Endothelial cell of umbilical vein (primary cell): Measurements from ENCODE around the gene HBS1L. TPM values are rescaled to one million over a fixed set of nuclear protein-coding genes. Genes with fewer than 3 reads are reported as not detected.

Experiments
- BruUV-seq: library from RNA; stranded (reverse); fragments of 400-500 nt; replicated peaks from 2 replicates; lab custom pipeline; 2021; lab: Mats Ljungman, UMichigan
- CTCF ChIA-PET: fragments of 300-600, 350-600 bp; sonication (Branson Sonifier 250); formaldehyde crosslinking; loops from one replicate; lab custom pipeline; 2021; ENCODE audit warnings: antibody characterized with exemption, inconsistent platforms; lab: Charles Lee
- POLR2A ChIA-PET: fragments of 300-600, 350-600 bp; sonication (Branson Sonifier 250); formaldehyde crosslinking; loops from one replicate; lab custom pipeline; 2021; ENCODE audit warnings: antibody characterized with exemption, inconsistent platforms; lab: Charles Lee
- DNase-seq: peaks from one replicate; pipeline ENCODE4 v3.0.0-alpha.2; 2011; ENCODE audit warnings: low read depth, low spot score
- FAIRE-seq: peaks from 2 replicates; lab custom pipeline; 2011; peaks lifted over from hg19 to GRCh38; lab: Jason Lieb, UNC
- H2AFZ ChIP-seq: 2 replicates; pipeline ENCODE4 v1.6.0; 2012; ENCODE audit warnings: low read depth, low read length, control low read depth, inconsistent platforms
- H3K27ac ChIP-seq: 2 replicates; pipeline ENCODE4 v1.5.1; 2011; ENCODE audit warnings: low read depth, mild to moderate bottlenecking, control low read depth, low read length, moderate library complexity; ENCODE audit not compliant: insufficient read depth
- H3K27me3 ChIP-seq, 2 experiments: 2 replicates each; pipeline versions ENCODE4 v1.6.0 to v1.6.1; 2011; ENCODE audit warnings: low read length in 2 of 2, mixed read lengths in 1 of 2; ENCODE audit not compliant: control insufficient read depth in 2 of 2, insufficient read depth in 2 of 2
- H3K36me3 ChIP-seq, 2 experiments: 2 replicates in 1 of 2; 3 replicates in 1 of 2; pipeline ENCODE4 v1.5.1; 2011; ENCODE audit warnings: low read length in 2 of 2, mild to moderate bottlenecking in 1 of 2, moderate library complexity in 1 of 2; ENCODE audit not compliant: control insufficient read depth in 2 of 2, insufficient read depth in 2 of 2; ENCODE audit errors: extremely low read depth in 1 of 2
- H3K4me1 ChIP-seq: 3 replicates; pipeline ENCODE4 v1.5.1; 2011; ENCODE audit warnings: mild to moderate bottlenecking, low read length; ENCODE audit not compliant: control insufficient read depth, insufficient read depth; ENCODE audit errors: extremely low read depth
- H3K4me2 ChIP-seq: 2 replicates; pipeline ENCODE4 v1.6.1; 2011; ENCODE audit warnings: low read length, control low read depth, mixed read lengths; ENCODE audit not compliant: insufficient read depth
- H3K4me3 ChIP-seq, 3 experiments: fragments of 200-600 bp in 1 of 3; sonication (generic), shearing (Covaris generic) in 1 of 3; replicated peaks in 1 of 3; 2 replicates each; pipeline ENCODE4 v1.5.1; 2011 to 2016; ENCODE audit warnings: control low read depth in 3 of 3, low read length in 3 of 3, mild to moderate bottlenecking in 2 of 3, inconsistent platforms in 1 of 3, low read depth in 1 of 3, moderate library complexity in 1 of 3; ENCODE audit not compliant: insufficient read depth in 1 of 3
- H3K79me2 ChIP-seq: 2 replicates; pipeline ENCODE4 v1.6.0; 2012; ENCODE audit warnings: low read length, inconsistent platforms; ENCODE audit not compliant: control insufficient read depth, insufficient read depth
- H3K9ac ChIP-seq: replicated peaks from 2 replicates; pipeline ENCODE3; 2011; ENCODE audit warnings: low read length, control low read depth; ENCODE audit not compliant: insufficient read depth; ENCODE audit errors: extremely low read depth
- H3K9me1 ChIP-seq: replicated peaks from 3 replicates; pipeline ENCODE4 v1.6.0; 2011; ENCODE audit warnings: mild to moderate bottlenecking, low read length; ENCODE audit not compliant: control insufficient read depth, insufficient read depth; ENCODE audit errors: extremely low read depth
- H3K9me3 ChIP-seq: replicated peaks from 2 replicates; pipeline ENCODE4 v1.5.1; 2012; ENCODE audit warnings: low read length, inconsistent platforms; ENCODE audit not compliant: control insufficient read depth, insufficient read depth
- H4K20me1 ChIP-seq: replicated peaks from 2 replicates; pipeline ENCODE3; 2011; ENCODE audit warnings: mild to moderate bottlenecking, low read length; ENCODE audit not compliant: control insufficient read depth, insufficient read depth; ENCODE audit errors: extremely low read depth
- EZH2 ChIP-seq: IDR thresholded peaks from 2 replicates; pipeline ENCODE4 v1.6.1; 2012; ENCODE audit warnings: borderline replicate concordance, low read depth, mild to moderate bottlenecking, moderate library complexity, low read length, inconsistent platforms; ENCODE audit not compliant: severe bottlenecking
- FOS ChIP-seq: IDR thresholded peaks from 2 replicates; pipeline ENCODE4 v1.6.1; 2011; ENCODE audit warnings: mild to moderate bottlenecking, low read length, moderate library complexity, borderline replicate concordance; ENCODE audit not compliant: insufficient read depth
- GATA2 ChIP-seq: IDR thresholded peaks from 2 replicates; pipeline ENCODE4 v1.7.0; 2011; ENCODE audit warnings: low read depth, mild to moderate bottlenecking, moderate library complexity, mixed read lengths, low read length; ENCODE audit not compliant: insufficient read length, insufficient read depth
- JUN ChIP-seq: IDR thresholded peaks from 2 replicates; pipeline ENCODE4 v1.6.1; 2011; ENCODE audit warnings: borderline replicate concordance, low read depth; ENCODE audit not compliant: insufficient read length, insufficient read depth
- MYC ChIP-seq: IDR thresholded peaks from one replicate; pipeline ENCODE4 v1.6.1; 2011; ENCODE audit warnings: mild to moderate bottlenecking, low read depth, low read length
- POLR2A ChIP-seq: IDR thresholded peaks from 2 replicates; pipeline ENCODE4 v1.6.1; 2012; ENCODE audit warnings: low read depth, mild to moderate bottlenecking, control low read depth, low read length
- POLR2AphosphoS5 ChIP-seq: IDR thresholded peaks from 2 replicates; pipeline ENCODE4 v1.6.1; 2012; ENCODE audit warnings: low read depth, mild to moderate bottlenecking, control low read depth, low read length, moderate library complexity; ENCODE audit not compliant: insufficient read depth
- dilution Hi-C: fragments of 300-500 bp; cut with MboI; formaldehyde crosslinking; loops from one replicate; pipeline ENCODE4 v1.15.0; 2019; ENCODE audit warnings: low sequenced_read_pairs; ENCODE audit not compliant: extremely low pct_ligation_motif_present
- intact Hi-C: fragments of 100-400 bp; cut with micrococcal nuclease; formaldehyde crosslinking; loops from one replicate; pipeline ENCODE4 v1.10.0; 2022
- polyA plus RNA-seq, 4 experiments: library from polyadenylated mRNA; depleted of rRNA in 3 of 4; stranded (reverse) in 3 of 4; unstranded in 1 of 4; fragments of >200 nt; gene quantifications; 2 replicates each; pipeline versions ENCODE4 v1.2.1 to v1.2.3, GENCODE V29; 2011 to 2012; ENCODE audit warnings: missing spikeins in 1 of 4
- total RNA-seq: library from RNA; stranded (reverse); gene quantifications from 2 replicates; pipeline ENCODE4 v1.2.3, GENCODE V29; 2021
- TF ChIP-seq, protein P1 (sequence below): IDR thresholded peaks from 2 replicates; pipeline ENCODE4 v1.6.1; 2011; ENCODE audit not compliant: insufficient read depth, insufficient read length
- TF ChIP-seq, protein P2 (sequence below), 2 donors: IDR thresholded peaks; 1 replicate in 1 of 2; 2 replicates in 1 of 2; pipeline ENCODE4 v1.5.1; 2011; ENCODE audit warnings: low read length in 2 of 2, mild to moderate bottlenecking in 2 of 2, moderate library complexity in 2 of 2, control low read depth in 1 of 2, inconsistent platforms in 1 of 2, low read depth in 1 of 2; ENCODE audit not compliant: insufficient read depth in 1 of 2; ENCODE audit errors: extremely low read depth in 1 of 2

The HBS1L gene
- total and polyA plus RNA-seq, 2 donors (not counting 3 experiments of a cell fraction or from before 2014, with no cell fraction given), result 23.7 to 74.6 TPM

DNA sequence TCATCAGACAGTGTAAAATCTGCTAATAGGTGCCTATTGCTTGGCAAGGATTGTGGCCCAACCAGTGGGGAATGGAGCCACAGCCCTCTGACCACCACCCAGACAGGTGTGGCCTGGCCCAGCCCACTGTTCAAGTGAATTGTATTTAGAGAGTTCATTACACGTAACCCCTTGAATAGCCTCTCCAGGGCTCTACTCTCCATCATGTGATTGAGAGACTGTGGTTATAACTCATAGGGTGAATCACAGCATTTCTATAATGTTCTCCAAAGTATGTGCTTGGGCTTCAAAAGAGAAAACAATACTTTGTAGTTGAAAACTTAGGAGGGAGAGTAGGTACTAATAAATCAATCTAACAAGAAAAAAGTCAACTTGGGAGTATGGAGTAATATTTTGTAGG is 143.1 kb downstream of the HBS1L start:
- Histone ChIP-seq H4K20me1 (no peaks in the 10 kb centered on the region), H2AFZ (no peak overlapping the region), H3K4me1 (no peaks in the 10 kb centered on the region), H3K9ac (no peak overlapping the region), H3K36me3 (no peaks in the 10 kb centered on the region), H3K4me2 (no peak overlapping the region), H3K79me2 (no peaks in the 10 kb centered on the region), H3K9me3 (no peaks in the 10 kb centered on the region), H3K27me3 (peaks cover 0 to 2% of the 10 kb centered on the region in 2 experiments), H3K27ac (no peak overlapping the region), H3K9me1 (no peaks in the 10 kb centered on the region), H3K4me3 (no peak overlapping the region)
- intact Hi-C loops, result no loop called here
- dilution Hi-C loops, result no loop called here
- no peak for DNase-seq
- BruUV-seq, result no TSS peak
- no peak for FAIRE-seq
- ChIA-PET CTCF (no interaction called here), POLR2A (no interaction called here)
- TF ChIP-seq POLR2AphosphoS5, result no peak
- no peak for TF ChIP-seq JUN
- TF ChIP-seq, protein P1, sequence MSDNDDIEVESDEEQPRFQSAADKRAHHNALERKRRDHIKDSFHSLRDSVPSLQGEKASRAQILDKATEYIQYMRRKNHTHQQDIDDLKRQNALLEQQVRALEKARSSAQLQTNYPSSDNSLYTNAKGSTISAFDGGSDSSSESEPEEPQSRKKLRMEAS, result no peak
- TF ChIP-seq MYC, result no peak
- TF ChIP-seq, protein P2, sequence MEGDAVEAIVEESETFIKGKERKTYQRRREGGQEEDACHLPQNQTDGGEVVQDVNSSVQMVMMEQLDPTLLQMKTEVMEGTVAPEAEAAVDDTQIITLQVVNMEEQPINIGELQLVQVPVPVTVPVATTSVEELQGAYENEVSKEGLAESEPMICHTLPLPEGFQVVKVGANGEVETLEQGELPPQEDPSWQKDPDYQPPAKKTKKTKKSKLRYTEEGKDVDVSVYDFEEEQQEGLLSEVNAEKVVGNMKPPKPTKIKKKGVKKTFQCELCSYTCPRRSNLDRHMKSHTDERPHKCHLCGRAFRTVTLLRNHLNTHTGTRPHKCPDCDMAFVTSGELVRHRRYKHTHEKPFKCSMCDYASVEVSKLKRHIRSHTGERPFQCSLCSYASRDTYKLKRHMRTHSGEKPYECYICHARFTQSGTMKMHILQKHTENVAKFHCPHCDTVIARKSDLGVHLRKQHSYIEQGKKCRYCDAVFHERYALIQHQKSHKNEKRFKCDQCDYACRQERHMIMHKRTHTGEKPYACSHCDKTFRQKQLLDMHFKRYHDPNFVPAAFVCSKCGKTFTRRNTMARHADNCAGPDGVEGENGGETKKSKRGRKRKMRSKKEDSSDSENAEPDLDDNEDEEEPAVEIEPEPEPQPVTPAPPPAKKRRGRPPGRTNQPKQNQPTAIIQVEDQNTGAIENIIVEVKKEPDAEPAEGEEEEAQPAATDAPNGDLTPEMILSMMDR (IDR thresholded peaks at IDR 0.05; ENCODE audit: extremely low read depth in 1 of 2, insufficient read depth in 1 of 2, low read depth in 1 of 2, low read length in 2 of 2), result no peak
- TF ChIP-seq EZH2, result no peak
- no peak for TF ChIP-seq POLR2A
- TF ChIP-seq GATA2, result no peak
- no peak for TF ChIP-seq FOS
